HepG2 (cell line): ENCODE data around the gene KIAA1217. TPM values are rescaled to one million over a fixed set of nuclear protein-coding genes. Genes with fewer than 3 reads are reported as not detected.
A peak's percentile ranks its signal among the peaks of the same experiment; 100 is the strongest.

Experiments used
- NFIC ChIP-seq: IDR thresholded peaks from 2 replicates; pipeline ENCODE4 v1.6.1; 2012; ENCODE audit warnings: mild to moderate bottlenecking, low read length, inconsistent platforms
- POGK ChIP-seq: sonication (generic); formaldehyde crosslinking; conservative IDR thresholded peaks from 2 replicates; pipeline ENCODE4 v1.8.0; 2022; ENCODE audit warnings: mild to moderate bottlenecking, moderate library complexity, missing genetic modification reagents
- SOX6 ChIP-seq, 2 experiments: fragments of 450-650 bp in 1 of 2; sonication (generic) in 1 of 2; formaldehyde crosslinking in 1 of 2; IDR thresholded peaks; 2 replicates each; pipeline versions ENCODE4 v1.4.0 to v1.6.1; 2017 to 2020; ENCODE audit warnings: antibody characterized with exemption in 1 of 2, mild to moderate bottlenecking in 1 of 2, missing genetic modification reagents in 1 of 2
- ZFP90 ChIP-seq: sonication (generic); formaldehyde crosslinking; IDR thresholded peaks from 2 replicates; pipeline ENCODE4 v1.8.0; 2022; ENCODE audit warnings: missing genetic modification reagents, mild to moderate bottlenecking, inconsistent platforms, borderline replicate concordance
- ZKSCAN8 ChIP-seq: IDR thresholded peaks from 2 replicates; pipeline ENCODE4 v1.6.1; 2016; ENCODE audit warnings: borderline replicate concordance, missing genetic modification reagents, missing compliant biosample characterization
- ZNF564 ChIP-seq: sonication (generic); formaldehyde crosslinking; IDR thresholded peaks from 2 replicates; pipeline ENCODE4 v1.8.1; 2023; ENCODE audit warnings: mild to moderate bottlenecking, missing genetic modification reagents
- polyA plus RNA-seq, 8 experiments: library from polyadenylated mRNA; depleted of rRNA in 3 of 8; stranded (reverse) in 7 of 8; unstranded in 1 of 8; fragments of >200 nt; fragmentation: Illumina TruSeq in 4 of 8; extraction: Trizol in 4 of 8; gene quantifications; 2 replicates each; pipeline versions ENCODE4 v1.2.1 to v1.2.3, GENCODE V29; 2011 to 2016; ENCODE audit warnings: low read depth in 4 of 8, missing spikeins in 1 of 8, mixed read lengths in 1 of 8; ENCODE audit not compliant: insufficient read depth in 1 of 8
- total RNA-seq, 5 experiments: library from RNA; depleted of rRNA; stranded (reverse); fragments of >200 nt; fragmentation: Illumina TruSeq; extraction: Trizol; gene quantifications; 2 replicates each; pipeline ENCODE4 v1.2.3, GENCODE V29; 2016; ENCODE audit warnings: low read depth in 1 of 5
- TF ChIP-seq, protein P1 (sequence below): sonication (generic); formaldehyde crosslinking; IDR thresholded peaks from 2 replicates; pipeline ENCODE4 v1.5.0; 2020; ENCODE audit warnings: missing genetic modification reagents, mild to moderate bottlenecking, borderline replicate concordance
- TF ChIP-seq, protein P2 (sequence below): sonication (generic); formaldehyde crosslinking; IDR thresholded peaks from 2 replicates; pipeline ENCODE4 v1.8.0; 2023; ENCODE audit warnings: mild to moderate bottlenecking, missing genetic modification reagents
- TF ChIP-seq, protein P3 (sequence below): sonication (generic); formaldehyde crosslinking; IDR thresholded peaks from 2 replicates; pipeline ENCODE4 v1.4.0; 2020; ENCODE audit warnings: missing genetic modification reagents, borderline replicate concordance

KIAA1217 gene
- total and polyA plus RNA-seq, 2 of the 13 experiments (the other 11 are each of a cell fraction or from before 2014, with no cell fraction given), result 4.6 to 10.9 TPM

DNA sequence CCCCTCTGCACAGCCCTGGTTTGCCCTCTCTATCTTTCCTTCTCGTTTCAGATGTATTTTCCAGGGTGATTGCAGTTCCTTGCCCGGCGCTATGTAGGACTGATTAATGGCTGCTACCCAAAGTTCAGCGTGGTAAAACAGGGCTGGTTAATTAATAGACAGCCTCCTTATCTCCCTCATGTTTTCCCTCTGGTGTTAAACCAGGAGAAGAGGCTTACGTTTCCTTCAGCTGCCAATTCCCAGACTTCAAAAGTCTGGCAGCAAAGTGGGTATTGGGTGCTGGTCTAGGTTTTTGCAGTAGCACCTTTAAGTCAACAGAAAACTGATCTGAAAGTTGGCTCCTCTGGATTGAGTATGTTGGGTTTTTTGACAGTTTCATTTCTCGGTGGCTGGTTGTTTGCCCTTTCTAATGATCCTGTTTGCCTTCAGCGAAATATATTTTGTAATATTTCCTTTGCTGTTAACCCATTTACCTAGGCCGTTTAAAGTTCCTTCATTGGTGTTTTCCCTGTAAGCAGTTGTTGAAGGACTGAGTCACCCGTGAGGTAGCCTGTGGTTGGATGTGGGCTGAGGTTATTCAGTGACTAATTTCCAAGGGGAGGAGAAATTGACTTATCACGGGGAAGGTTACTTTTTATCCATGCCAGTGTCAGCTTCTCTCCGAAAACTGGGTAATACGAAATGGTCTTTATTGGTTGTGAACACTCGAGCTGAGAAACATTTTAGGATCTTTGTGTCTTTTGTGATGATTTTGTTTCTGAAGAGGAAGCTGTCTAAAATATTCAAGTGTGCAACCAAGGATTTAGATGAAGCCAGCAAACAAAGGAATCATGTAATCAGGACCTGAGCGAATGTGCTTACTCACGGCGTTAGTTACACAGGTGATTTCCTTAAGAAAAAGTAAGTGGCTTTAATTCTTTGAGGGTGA is 257.2 kb downstream of the KIAA1217 start (continued):
- TF ChIP-seq NFIC (no peak), ZNF564 (CRISPR knock-in tag) (no peak), POGK (CRISPR knock-in tag) (0 out of 2 replicates have a peak, but pooled peaks have one; percentile 44), SOX6 (IDR thresholded peaks at IDR 0.05) (no peak), SOX6 (CRISPR knock-in tag; IDR thresholded peaks at IDR 0.05) (peak; percentile 46; the same call in 1 of the 2 replicates), ZKSCAN8 (CRISPR knock-in tag) (no peak), ZFP90 (no peak)
- TF ChIP-seq, protein P1, sequence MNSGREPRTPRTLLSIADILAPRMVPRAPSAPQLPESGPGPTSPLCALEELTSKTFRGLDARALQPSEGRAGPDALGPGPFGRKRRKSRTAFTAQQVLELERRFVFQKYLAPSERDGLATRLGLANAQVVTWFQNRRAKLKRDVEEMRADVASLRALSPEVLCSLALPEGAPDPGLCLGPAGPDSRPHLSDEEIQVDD, result no peak
- TF ChIP-seq, protein P2, sequence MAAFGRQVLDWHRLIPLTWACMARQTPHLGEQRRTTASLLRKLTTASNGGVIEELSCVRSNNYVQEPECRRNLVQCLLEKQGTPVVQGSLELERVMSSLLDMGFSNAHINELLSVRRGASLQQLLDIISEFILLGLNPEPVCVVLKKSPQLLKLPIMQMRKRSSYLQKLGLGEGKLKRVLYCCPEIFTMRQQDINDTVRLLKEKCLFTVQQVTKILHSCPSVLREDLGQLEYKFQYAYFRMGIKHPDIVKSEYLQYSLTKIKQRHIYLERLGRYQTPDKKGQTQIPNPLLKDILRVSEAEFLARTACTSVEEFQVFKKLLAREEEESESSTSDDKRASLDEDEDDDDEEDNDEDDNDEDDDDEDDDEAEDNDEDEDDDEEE (CRISPR knock-in tag), result no peak
- TF ChIP-seq, protein P3, sequence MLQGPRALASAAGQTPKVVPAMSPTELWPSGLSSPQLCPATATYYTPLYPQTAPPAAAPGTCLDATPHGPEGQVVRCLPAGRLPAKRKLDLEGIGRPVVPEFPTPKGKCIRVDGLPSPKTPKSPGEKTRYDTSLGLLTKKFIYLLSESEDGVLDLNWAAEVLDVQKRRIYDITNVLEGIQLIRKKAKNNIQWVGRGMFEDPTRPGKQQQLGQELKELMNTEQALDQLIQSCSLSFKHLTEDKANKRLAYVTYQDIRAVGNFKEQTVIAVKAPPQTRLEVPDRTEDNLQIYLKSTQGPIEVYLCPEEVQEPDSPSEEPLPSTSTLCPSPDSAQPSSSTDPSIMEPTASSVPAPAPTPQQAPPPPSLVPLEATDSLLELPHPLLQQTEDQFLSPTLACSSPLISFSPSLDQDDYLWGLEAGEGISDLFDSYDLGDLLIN (CRISPR knock-in tag), result no peak
